ENCODE data around the gene SHQ1. TPM values are rescaled to one million over a fixed set of nuclear protein-coding genes. Genes with fewer than 3 reads are reported as not detected.

Gene SHQ1
- total and polyA plus RNA-seq, 2 donors (not counting 3 experiments of a cell fraction or from before 2014, with no cell fraction given) = 7.3 to 20.6 TPM

- POLR2A ChIA-PET = no interaction called here
- BruUV-seq (replicated peaks) = no TSS peak
- intact Hi-C loops (cut with micrococcal nuclease) = no loop called here
- H3K9me1 ChIP-seq (replicated peaks; ENCODE audit: control insufficient read depth, extremely low read depth, insufficient read depth, low read length) = no peaks in the 10 kb centered on the region
- dilution Hi-C loops (cut with MboI; ENCODE audit: extremely low pct_ligation_motif_present, low sequenced_read_pairs) = no loop called here
- H3K4me1 ChIP-seq (ENCODE audit: control insufficient read depth, extremely low read depth, insufficient read depth, low read length) = peaks cover 2% of the 10 kb centered on the region
- no peaks in the 10 kb centered on the region for H4K20me1 ChIP-seq (replicated peaks; ENCODE audit: control insufficient read depth, extremely low read depth, insufficient read depth, low read length)
- H3K9me3 ChIP-seq (replicated peaks; ENCODE audit: control insufficient read depth, insufficient read depth, low read length) = no peaks in the 10 kb centered on the region
- H3K36me3 ChIP-seq (ENCODE audit: control insufficient read depth in 2 of 2, extremely low read depth in 1 of 2, insufficient read depth in 2 of 2, low read length in 2 of 2) = no peaks in the 10 kb centered on the region
- DNase-seq (ENCODE audit: low read depth, low spot score) (no peak), FAIRE-seq (no peak)
- H3K79me2 ChIP-seq (ENCODE audit: control insufficient read depth, insufficient read depth, low read length) = no peaks in the 10 kb centered on the region
- no peak overlapping the region for H3K9ac ChIP-seq (replicated peaks; ENCODE audit: extremely low read depth, insufficient read depth, low read length)
- no peak overlapping the region for H2AFZ ChIP-seq (ENCODE audit: low read depth, low read length)
- no peak overlapping the region for H3K4me3 ChIP-seq (replicated peaks in 1 of 3; ENCODE audit: insufficient read depth in 1 of 3, low read depth in 1 of 3, low read length in 3 of 3)
- no peak for TF ChIP-seq CTCF (IDR thresholded peaks at IDR 0.05; ENCODE audit: extremely low read depth in 1 of 2, insufficient read depth in 1 of 2, low read depth in 1 of 2, low read length in 2 of 2)
- TF ChIP-seq POLR2AphosphoS5 (IDR thresholded peaks at IDR 0.05; ENCODE audit: insufficient read depth, low read depth, low read length) = no peak
- no peak for TF ChIP-seq EZH2 (IDR thresholded peaks at IDR 0.05; ENCODE audit: borderline replicate concordance, low read depth, low read length, severe bottlenecking)
- TF ChIP-seq JUN (IDR thresholded peaks at IDR 0.05; ENCODE audit: borderline replicate concordance, insufficient read depth, insufficient read length, low read depth) = no peak
- no peak for TF ChIP-seq MYC (IDR thresholded peaks at IDR 0.05; ENCODE audit: low read depth, low read length)
- TF ChIP-seq POLR2A (IDR thresholded peaks at IDR 0.05; ENCODE audit: low read depth, low read length) = no peak
- no peak for TF ChIP-seq GATA2 (IDR thresholded peaks at IDR 0.05; ENCODE audit: insufficient read depth, insufficient read length, low read depth, low read length)
- TF ChIP-seq FOS (IDR thresholded peaks at IDR 0.05; ENCODE audit: borderline replicate concordance, insufficient read depth, low read length) = no peak
- TF ChIP-seq MAX (IDR thresholded peaks at IDR 0.05; ENCODE audit: insufficient read depth, insufficient read length) = no peak
- no peaks in the 10 kb centered on the region for H3K27me3 ChIP-seq (ENCODE audit: control insufficient read depth in 2 of 2, insufficient read depth in 2 of 2, low read length in 2 of 2)
- H3K4me2 ChIP-seq (ENCODE audit: insufficient read depth, low read length) = no peak overlapping the region
- CTCF ChIA-PET = interaction anchor here (1.4 to 3.5 kb wide), 2 partner anchors 16 to 89 kb away, joined by 3 to 10 read pairs; no protein-coding TSS in a partner anchor
- H3K27ac ChIP-seq (ENCODE audit: insufficient read depth, low read depth, low read length) = no peak overlapping the region
These were observed 93.7 kb downstream of the SHQ1 start for GRCh38 chr3:72754582-72754981.

Data from endothelial cell of umbilical vein (primary cell).